GM18526 (cell line): Measurements from ENCODE around the gene FBXW12.

Experiments
- POLR2A ChIP-seq: IDR thresholded peaks from 3 replicates; pipeline ENCODE4 v1.6.1; 2011; ENCODE audit not compliant: insufficient read length; ENCODE audit errors: extremely low read depth

FBXW12 gene

GRCh38 chr3:48372377-48372770 is 355 bp downstream of the FBXW12 start:
- no peak for TF ChIP-seq POLR2A

- no peak for TF ChIP-seq POLR2A
Observed at GRCh38 chr3:48372862-48373435, 930 bp downstream of the FBXW12 start.

GRCh38 chr3:48387634-48388033 is 15.6 kb downstream of the FBXW12 start:
- TF ChIP-seq POLR2A, result no peak

- TF ChIP-seq POLR2A, result no peak
Observed at GRCh38 chr3:48388966-48389365, 16.9 kb downstream of the FBXW12 start.

GRCh38 chr3:48394391-48394790 is 22.4 kb downstream of the FBXW12 start:
- TF ChIP-seq POLR2A, result no peak

GRCh38 chr3:48395714-48396113 is 23.7 kb downstream of the FBXW12 start:
- TF ChIP-seq POLR2A, result no peak

- no peak for TF ChIP-seq POLR2A
Observed at GRCh38 chr3:48397767-48398681, 26.0 kb downstream of the FBXW12 start.

- TF ChIP-seq POLR2A, result no peak
Observed at GRCh38 chr3:48398701-48399386, 26.8 kb downstream of the FBXW12 start.

GRCh38 chr3:48399387-48400172 is 27.6 kb downstream of the FBXW12 start:
- TF ChIP-seq POLR2A, result no peak

GRCh38 chr3:48400824-48401433 is 28.9 kb downstream of the FBXW12 start:
- no peak for TF ChIP-seq POLR2A

- TF ChIP-seq POLR2A, result no peak
Observed at GRCh38 chr3:48402281-48402732, 30.3 kb downstream of the FBXW12 start.

- no peak for TF ChIP-seq POLR2A
Observed at GRCh38 chr3:48402907-48403306, 30.9 kb downstream of the FBXW12 start.

GRCh38 chr3:48403533-48404439 is 31.8 kb downstream of the FBXW12 start:
- no peak for TF ChIP-seq POLR2A
